Breast epithelium (tissue), 4 donors: Measurements from ENCODE around the gene TRMT11. TPM values are rescaled to one million over a fixed set of nuclear protein-coding genes. Genes with fewer than 3 reads are reported as not detected.

Experiments used
- DNase-seq, 2 donors: peaks; one replicate each; pipeline ENCODE4 v3.0.0-alpha.2; 2019; ENCODE audit warnings: low spot score in 2 of 2
- H3K27ac ChIP-seq, 2 donors: fragments of 200-600 bp; sonication (generic) in 1 of 2; one replicate each; pipeline ENCODE4 v1.5.1; 2016 to 2019; ENCODE audit warnings: mild to moderate bottlenecking in 1 of 2
- H3K27me3 ChIP-seq, 2 donors: fragments of 200-600 bp; sonication (generic) in 1 of 2; one replicate each; pipeline versions ENCODE4 v1.5.1 to v1.6.0; 2017 to 2019; ENCODE audit warnings: control low read depth in 1 of 2, mild to moderate bottlenecking in 1 of 2
- H3K36me3 ChIP-seq: fragments of 200-600 bp; one replicate; pipeline ENCODE4 v1.5.1; 2019
- H3K4me1 ChIP-seq, 2 donors: fragments of 200-600 bp; sonication (generic); one replicate each; pipeline ENCODE4 v1.5.1; 2016 to 2019; ENCODE audit warnings: control low read depth in 1 of 2
- H3K4me3 ChIP-seq, 3 donors: fragments of 200-600 bp; sonication (generic); 1 replicate in 2 of 3; 2 replicates in 1 of 3; pipeline ENCODE4 v1.5.1; 2016 to 2019; ENCODE audit warnings: mild to moderate bottlenecking in 3 of 3, moderate library complexity in 2 of 3
- H3K9me3 ChIP-seq, 2 donors: fragments of 200-600 bp; sonication (generic) in 1 of 2; one replicate each; pipeline ENCODE4 v1.5.1; 2016 to 2019; ENCODE audit warnings: control low read depth in 1 of 2
- CTCF ChIP-seq, 3 donors: fragments of 450-650 bp; IDR thresholded peaks; one replicate each; pipeline ENCODE4 v1.5.1; 2016 to 2017; ENCODE audit warnings: antibody characterized with exemption in 3 of 3, mild to moderate bottlenecking in 3 of 3, moderate library complexity in 3 of 3
- POLR2A ChIP-seq: fragments of 450-650 bp; IDR thresholded peaks from one replicate; pipeline ENCODE4 v1.6.1; 2016; ENCODE audit warnings: antibody characterized with exemption, mild to moderate bottlenecking, moderate library complexity
- POLR2AphosphoS5 ChIP-seq, 3 donors: sonication (generic); formaldehyde crosslinking; IDR thresholded peaks; one replicate each; pipeline ENCODE4 v1.6.1; 2017; ENCODE audit warnings: antibody characterized with exemption in 3 of 3
- intact Hi-C: fragments of 100-400 bp; cut with DNase I; formaldehyde crosslinking; loops from one replicate; pipeline ENCODE4 v1.15.1; 2023; ENCODE audit warnings: low total_unique reads
- total RNA-seq, 3 donors: library from RNA; depleted of rRNA; stranded (reverse); fragments of >200 nt; gene quantifications; one replicate each; pipeline ENCODE4 v1.1.0, GENCODE V29; 2016

TRMT11 gene
- 10 to 100 TPM; 17.3 to 48.3 (median 39.7) TPM for total RNA-seq

- peak; percentile 80 to 86 for DNase-seq
- Histone ChIP-seq H3K27ac (peak within 1 kb of the TSS; percentile 95 to 96), H3K4me1 (peaks cover 0 to 7% of the 10 kb centered on the region in 2 donors), H3K9me3 (no peaks in the 10 kb centered on the region), H3K27me3 (no peaks in the 10 kb centered on the region), H3K4me3 (peak within 1 kb of the TSS; percentile 82 to 90 (median 87)), H3K36me3 (no peaks in the 10 kb centered on the region)
- TF ChIP-seq CTCF (IDR thresholded peaks at IDR 0.05) = peak in 2 of 3 donors; percentile 17 to 33
- peak; percentile 72 to 89 (median 80) for TF ChIP-seq POLR2AphosphoS5 (IDR thresholded peaks at IDR 0.05)
- peak; percentile 69 for TF ChIP-seq POLR2A
- intact Hi-C loops = no loop called here
Observed at GRCh38 chr6:125986301-125987025, at the start of gene TRMT11. Gene TRMT11 (plus strand): TSS chr6:125986540. CDS start chr6:125986551, 11 bp downstream.

GRCh38 chr6:125939026-125939425 lies 47.3 kb upstream of the TRMT11 start:
- Histone ChIP-seq H3K9me3 (no peaks in the 10 kb centered on the region), H3K4me3 (no peak overlapping the region), H3K4me1 (no peaks in the 10 kb centered on the region), H3K36me3 (no peaks in the 10 kb centered on the region), H3K27ac (no peak overlapping the region), H3K27me3 (no peaks in the 10 kb centered on the region)
- intact Hi-C loops = no loop called here
- no peak for DNase-seq
- TF ChIP-seq POLR2AphosphoS5 (IDR thresholded peaks at IDR 0.05) (no peak), CTCF (IDR thresholded peaks at IDR 0.05) (no peak), POLR2A (no peak)

GRCh38 chr6:125939791-125940190 lies 46.5 kb upstream of the TRMT11 start:
- no peaks in the 10 kb centered on the region for H3K9me3 ChIP-seq
- no peaks in the 10 kb centered on the region for H3K36me3 ChIP-seq
- DNase-seq = no peak
- H3K4me1 ChIP-seq = no peaks in the 10 kb centered on the region
- no peak overlapping the region for H3K4me3 ChIP-seq
- peak overlapping the region in 1 of 2 donors; percentile 61 for H3K27ac ChIP-seq
- TF ChIP-seq CTCF (IDR thresholded peaks at IDR 0.05) = no peak
- no peak for TF ChIP-seq POLR2A
- no peak for TF ChIP-seq POLR2AphosphoS5 (IDR thresholded peaks at IDR 0.05)
- no peaks in the 10 kb centered on the region for H3K27me3 ChIP-seq
- intact Hi-C loops = no loop called here

GRCh38 chr6:125940247-125941041 lies 45.9 kb upstream of the TRMT11 start:
- Histone ChIP-seq H3K9me3 (no peaks in the 10 kb centered on the region), H3K4me1 (no peaks in the 10 kb centered on the region), H3K27me3 (no peaks in the 10 kb centered on the region), H3K36me3 (no peaks in the 10 kb centered on the region), H3K4me3 (no peak overlapping the region), H3K27ac (peak overlapping the region; percentile 52 to 61)
- DNase-seq = no peak
- TF ChIP-seq CTCF (IDR thresholded peaks at IDR 0.05) (no peak), POLR2AphosphoS5 (IDR thresholded peaks at IDR 0.05) (no peak), POLR2A (no peak)
- intact Hi-C loops = no loop called here
